NCI-H2029 treated with DMSO at 0.1 percent for 48 hours (cell line): Measurements from ENCODE around the gene ODAD2.

ENCODE experiments used
- DNase-seq: peaks from one replicate; lab custom pipeline; 2025; lab: John Stamatoyannopoulos, UW

ODAD2 gene

GRCh38 chr10:27770181-27770580 is 228.7 kb downstream of the ODAD2 start:
- no peak for DNase-seq
